Activated B cell treated with CpG ODN at 0.5 μM for 24 hours (primary cell): ENCODE results near the gene CHD2. TPM values are rescaled to one million over a fixed set of nuclear protein-coding genes. Genes with fewer than 3 reads are reported as not detected.

Experiments
- ATAC-seq: fragments of 200-7000 bp; cut with Tn5 transposase; one replicate; pipeline ENCODE4 v1.10.0; 2021; ENCODE audit warnings: low read depth, mild to moderate bottlenecking, moderate library complexity
- CTCF ChIA-PET: fragments of 350-600 bp; sonication (Branson Sonifier 250); formaldehyde crosslinking; loops from one replicate; lab custom pipeline; 2021; ENCODE audit warnings: antibody characterized with exemption; lab: Charles Lee
- POLR2A ChIA-PET: fragments of 350-600 bp; sonication (Branson Sonifier 250); formaldehyde crosslinking; loops from one replicate; lab custom pipeline; 2021; ENCODE audit warnings: antibody characterized with exemption; lab: Charles Lee
- DNase-seq: peaks from one replicate; pipeline ENCODE4 v3.0.0; 2022
- H3K27ac Mint-ChIP-seq: one replicate; pipeline ENCODE4 v1.8.0; 2020; ENCODE audit warnings: mixed read lengths
- H3K27me3 Mint-ChIP-seq: one replicate; pipeline ENCODE4 v1.8.0; 2021; ENCODE audit warnings: mixed read lengths
- H3K36me3 Mint-ChIP-seq: one replicate; pipeline ENCODE4 v1.8.0; 2021; ENCODE audit warnings: low read depth, mixed read lengths
- H3K4me1 Mint-ChIP-seq: one replicate; pipeline ENCODE4 v1.8.0; 2021; ENCODE audit warnings: mixed read lengths
- H3K4me3 Mint-ChIP-seq: one replicate; pipeline ENCODE4 v1.8.0; 2020; ENCODE audit warnings: mild to moderate bottlenecking, mixed read lengths
- H3K9me3 Mint-ChIP-seq: one replicate; pipeline ENCODE4 v1.8.0; 2020; ENCODE audit warnings: mixed read lengths
- CTCF ChIP-seq: fragments of 200-600 bp; IDR thresholded peaks from one replicate; pipeline ENCODE4 v1.8.0; 2022; ENCODE audit warnings: antibody characterized with exemption, mild to moderate bottlenecking
- intact Hi-C: fragments of 100-400 bp; cut with micrococcal nuclease; formaldehyde crosslinking; loops from one replicate; pipeline ENCODE4 v1.15.1; 2024
- total RNA-seq: library from RNA; stranded (reverse); gene quantifications from 2 replicates; pipeline ENCODE4 v1.2.3, GENCODE V29; 2022

CHD2 gene
- total RNA-seq, 1 donor from 2014 or later: 298 TPM

DNA sequence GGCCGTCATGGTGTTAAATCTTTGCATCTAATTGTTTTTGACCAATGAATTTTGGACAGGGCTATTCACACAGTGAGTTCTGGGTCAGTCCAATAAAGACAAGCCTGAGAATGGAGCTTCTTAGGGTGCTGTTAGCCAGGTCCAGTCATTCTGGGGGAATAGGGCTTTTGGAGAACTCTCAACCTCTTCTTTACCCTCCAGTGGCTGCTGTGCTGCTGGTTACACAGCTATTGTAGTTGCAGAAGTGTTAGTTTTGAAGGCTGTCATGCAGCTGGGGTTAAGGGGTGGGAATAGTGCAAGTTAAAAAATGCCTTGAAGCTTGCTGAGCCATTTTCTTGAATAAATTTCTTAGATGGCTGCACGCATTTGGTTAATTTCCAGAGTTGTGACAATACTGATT is 89.9 kb downstream of the CHD2 start:
- no peak for ATAC-seq
- Mint-ChIP-seq H3K27ac (peak overlapping the region; percentile 28), H3K27me3 (no peaks in the 10 kb centered on the region), H3K36me3 (peaks cover 81% of the 10 kb centered on the region), H3K4me3 (no peak overlapping the region), H3K4me1 (peaks cover 16% of the 10 kb centered on the region), H3K9me3 (no peaks in the 10 kb centered on the region)
- POLR2A ChIA-PET: no interaction called here
- intact Hi-C loops: no loop called here
- TF ChIP-seq CTCF: no peak
- CTCF ChIA-PET: no interaction called here
- DNase-seq: no peak

DNA sequence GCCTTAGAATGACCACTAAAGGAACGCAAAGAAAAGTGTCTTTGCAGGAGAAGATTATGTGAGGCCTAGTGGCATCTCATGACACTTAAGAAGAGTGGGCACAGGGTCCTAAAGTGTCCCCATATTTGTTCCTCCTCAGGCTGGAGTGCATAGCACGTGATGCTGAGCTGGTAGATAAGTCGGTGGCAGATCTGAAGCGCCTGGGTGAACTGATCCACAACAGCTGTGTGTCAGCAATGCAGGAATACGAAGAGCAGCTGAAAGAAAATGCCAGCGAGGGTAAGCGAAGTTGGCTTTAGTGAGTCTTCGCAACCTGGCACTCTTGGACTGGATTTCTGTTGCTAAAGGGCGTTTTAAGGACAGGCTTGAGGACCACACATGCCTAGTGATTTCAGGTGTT is 92.6 kb downstream of the CHD2 start:
- DNase-seq: no peak
- Mint-ChIP-seq H3K4me3 (no peak overlapping the region), H3K4me1 (peaks cover 16% of the 10 kb centered on the region), H3K27ac (no peak overlapping the region), H3K27me3 (no peaks in the 10 kb centered on the region), H3K36me3 (peaks cover 86% of the 10 kb centered on the region), H3K9me3 (no peaks in the 10 kb centered on the region)
- intact Hi-C loops: no loop called here
- no peak for ATAC-seq
- ChIA-PET POLR2A (interaction anchor here (0.7 kb wide), 1 partner anchor 1188 kb away, joined by 3 read pairs; no protein-coding TSS in a partner anchor), CTCF (no interaction called here)
- no peak for TF ChIP-seq CTCF

DNA sequence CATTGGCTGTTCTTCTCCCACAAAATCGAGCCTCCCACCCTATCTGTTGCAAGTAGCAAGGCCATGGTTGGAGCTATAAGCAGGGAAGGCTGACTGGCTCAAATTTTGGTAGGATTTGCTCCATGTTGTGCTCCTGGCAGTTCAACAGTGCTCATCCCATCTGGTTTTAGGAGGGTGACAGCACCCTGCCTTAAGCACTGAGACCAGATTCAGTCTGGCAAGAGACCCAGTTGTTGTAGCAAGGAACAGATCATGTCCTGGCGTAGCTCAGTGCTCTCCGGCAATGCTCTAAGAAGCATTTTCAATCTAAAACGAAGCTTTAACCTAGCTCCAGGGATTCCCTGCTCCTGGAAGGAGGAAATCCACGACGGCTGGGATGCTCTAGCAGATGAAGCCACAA is 97.7 kb downstream of the CHD2 start:
- H3K27ac Mint-ChIP-seq: no peak overlapping the region
- ChIA-PET CTCF (no interaction called here), POLR2A (no interaction called here)
- peaks cover 89% of the 10 kb centered on the region for H3K36me3 Mint-ChIP-seq
- no peaks in the 10 kb centered on the region for H3K9me3 Mint-ChIP-seq
- no peaks in the 10 kb centered on the region for H3K27me3 Mint-ChIP-seq
- TF ChIP-seq CTCF: no peak
- H3K4me3 Mint-ChIP-seq: no peak overlapping the region
- no peaks in the 10 kb centered on the region for H3K4me1 Mint-ChIP-seq
- no peak for ATAC-seq
- DNase-seq: no peak
- intact Hi-C loops: loop anchor here (5.0 kb wide), 1 partner anchor 36 kb away; no protein-coding TSS in a partner anchor

DNA sequence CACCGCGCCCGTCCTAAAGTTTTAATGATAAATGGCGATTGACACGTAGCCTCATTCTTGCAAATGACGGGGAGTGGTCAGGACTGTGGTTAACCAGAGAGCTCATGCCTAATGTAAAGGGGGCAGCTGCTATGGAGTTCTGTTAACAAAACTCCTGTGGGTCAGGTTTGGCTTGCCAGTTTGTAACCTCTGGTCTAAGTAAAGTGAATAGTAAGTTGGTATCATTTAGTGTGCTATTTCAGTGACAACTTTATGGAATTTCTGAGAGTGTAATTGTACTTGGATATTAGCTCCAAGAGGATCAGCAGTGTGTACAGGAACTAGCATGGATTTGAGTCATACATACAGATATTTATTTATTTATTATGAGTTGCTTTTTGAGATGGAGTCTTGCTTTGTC is 101.0 kb downstream of the CHD2 start:
- CTCF ChIA-PET: no interaction called here
- H3K27ac Mint-ChIP-seq: no peak overlapping the region
- H3K4me1 Mint-ChIP-seq: no peaks in the 10 kb centered on the region

GRCh38 chr15:93001881-93002280 is 101.8 kb downstream of the CHD2 start:
- POLR2A ChIA-PET: no interaction called here
- H3K9me3 Mint-ChIP-seq: no peaks in the 10 kb centered on the region
- TF ChIP-seq CTCF: no peak
- CTCF ChIA-PET: no interaction called here
- H3K4me3 Mint-ChIP-seq: no peak overlapping the region
- H3K27ac Mint-ChIP-seq: no peak overlapping the region
- H3K4me1 Mint-ChIP-seq: no peaks in the 10 kb centered on the region
- no peak for DNase-seq
- intact Hi-C loops: no loop called here
- no peaks in the 10 kb centered on the region for H3K27me3 Mint-ChIP-seq
- no peak for ATAC-seq
- peaks cover 95% of the 10 kb centered on the region for H3K36me3 Mint-ChIP-seq

More for the DNA sequence above, 101.0 kb downstream of the CHD2 start:
- POLR2A ChIA-PET: no interaction called here
- ATAC-seq (no peak), DNase-seq (no peak)
- no peak for TF ChIP-seq CTCF
- no peak overlapping the region for H3K4me3 Mint-ChIP-seq
- no peaks in the 10 kb centered on the region for H3K9me3 Mint-ChIP-seq
- peaks cover 95% of the 10 kb centered on the region for H3K36me3 Mint-ChIP-seq
- intact Hi-C loops: no loop called here
- H3K27me3 Mint-ChIP-seq: no peaks in the 10 kb centered on the region
